HG03439 (cell line): ENCODE measurements around the gene STAU1.
A peak's percentile ranks its signal among the peaks of the same experiment; 100 is the strongest.
"Not testable (repeated sequence)": the region's sequence is repeated elsewhere in the genome, so short reads cannot be mapped to it uniquely, and the experiment has no call there.

Source experiments
- ATAC-seq: cut with Tn5 transposase; IDR thresholded peaks from one replicate; pipeline ENCODE4 v1.9.1; 2021; ENCODE audit warnings: mild to moderate bottlenecking, moderate library complexity; ENCODE audit not compliant: unreplicated experiment

Gene STAU1

GRCh38 chr20:49203746-49204145, 15.6 kb upstream of the STAU1 start:
- ATAC-seq: no peak

GRCh38 chr20:49203011-49203410, 14.9 kb upstream of the STAU1 start:
- ATAC-seq: no peak

DNA sequence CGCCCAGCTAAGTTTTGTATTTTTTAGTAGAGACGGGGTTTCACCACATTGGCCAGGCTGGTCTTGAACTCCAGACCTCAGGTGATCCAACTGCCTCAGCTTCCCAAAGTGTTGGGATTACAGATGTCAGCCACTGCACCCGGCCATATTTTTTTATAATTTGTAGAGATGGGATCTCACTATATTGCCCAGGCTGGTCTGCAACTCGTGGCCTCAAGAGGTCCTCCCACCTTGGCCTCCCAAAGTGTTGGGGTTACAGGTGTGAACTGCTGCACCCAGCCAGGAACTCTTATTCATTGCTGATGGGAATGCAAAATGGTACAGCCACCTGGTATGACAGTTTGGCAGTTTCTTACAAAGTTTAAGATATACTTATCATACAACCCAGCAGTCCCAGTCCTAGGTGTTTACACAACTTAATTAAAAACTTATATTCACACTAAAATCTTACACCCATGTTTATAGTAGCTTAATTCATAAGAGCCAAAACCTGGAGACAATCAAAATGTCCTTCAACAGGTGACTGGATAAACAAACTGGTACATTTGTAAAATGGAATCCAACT, 11.7 kb upstream of the STAU1 start:
- ATAC-seq: no peak

GRCh38 chr20:49192944-49193518, 4.9 kb upstream of the STAU1 start:
- ATAC-seq: not testable (repeated sequence)

DNA sequence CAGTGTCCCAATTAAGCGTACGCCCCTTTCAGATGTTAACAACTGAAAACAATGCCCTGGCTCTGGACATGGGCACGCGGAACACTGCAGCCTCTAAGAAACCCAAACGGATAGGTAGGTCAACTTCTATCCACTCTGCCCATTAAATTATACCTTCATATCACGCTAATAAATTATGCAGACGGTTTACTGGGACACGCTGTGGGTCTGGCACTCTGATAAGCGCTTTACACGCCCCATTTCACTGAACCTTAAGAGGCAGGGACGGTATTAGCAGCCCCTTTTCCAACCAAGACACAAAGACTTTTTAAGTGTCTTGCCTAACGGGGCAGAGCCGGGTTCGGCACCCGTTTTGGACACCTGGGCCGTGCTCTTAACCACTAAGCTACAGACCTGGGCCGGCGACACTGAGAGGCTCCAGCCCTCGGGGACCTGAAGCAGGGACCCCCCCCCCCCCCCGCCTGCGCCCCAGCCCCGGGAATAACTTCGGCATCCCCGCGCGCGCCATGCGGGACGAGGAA, 744 bp downstream of the STAU1 start:
- ATAC-seq: peak; percentile 15

DNA sequence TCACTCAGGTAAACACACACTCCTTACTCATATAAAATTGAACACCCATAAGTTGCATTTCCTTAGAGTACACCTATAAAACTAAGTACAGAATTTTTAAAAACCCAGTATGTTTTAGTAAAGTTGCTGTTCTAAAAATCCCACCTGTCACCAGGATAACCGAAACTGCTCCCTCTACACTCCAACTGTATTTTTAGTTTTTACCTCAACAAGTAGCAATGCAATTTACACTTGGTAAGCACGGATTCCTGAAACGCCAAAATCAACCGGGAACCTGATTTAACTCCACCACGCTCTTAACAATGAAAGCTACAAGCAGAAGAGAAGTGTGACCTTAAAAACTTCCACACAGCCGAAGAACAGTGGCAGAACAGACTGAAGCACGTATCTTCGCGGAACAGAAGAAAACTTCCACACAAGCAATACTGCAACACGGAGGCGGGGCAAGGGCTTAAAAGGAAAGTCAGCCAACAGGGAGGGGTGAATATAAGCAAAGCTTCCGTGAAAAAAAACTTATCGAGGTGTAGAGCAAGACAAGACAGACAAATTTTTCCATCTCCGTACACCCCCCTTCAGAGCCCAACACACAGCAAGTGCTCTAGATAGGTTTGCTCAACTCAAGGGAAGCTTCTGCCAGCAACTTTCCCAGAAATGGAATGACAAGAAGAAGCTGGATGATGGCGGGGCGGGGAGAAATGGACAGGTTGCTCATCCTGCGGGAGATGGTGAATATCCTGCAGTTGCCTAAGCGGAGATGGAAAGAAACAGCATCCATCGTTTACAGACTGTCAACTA, 1.4 kb downstream of the STAU1 start:
- ATAC-seq: no peak

DNA sequence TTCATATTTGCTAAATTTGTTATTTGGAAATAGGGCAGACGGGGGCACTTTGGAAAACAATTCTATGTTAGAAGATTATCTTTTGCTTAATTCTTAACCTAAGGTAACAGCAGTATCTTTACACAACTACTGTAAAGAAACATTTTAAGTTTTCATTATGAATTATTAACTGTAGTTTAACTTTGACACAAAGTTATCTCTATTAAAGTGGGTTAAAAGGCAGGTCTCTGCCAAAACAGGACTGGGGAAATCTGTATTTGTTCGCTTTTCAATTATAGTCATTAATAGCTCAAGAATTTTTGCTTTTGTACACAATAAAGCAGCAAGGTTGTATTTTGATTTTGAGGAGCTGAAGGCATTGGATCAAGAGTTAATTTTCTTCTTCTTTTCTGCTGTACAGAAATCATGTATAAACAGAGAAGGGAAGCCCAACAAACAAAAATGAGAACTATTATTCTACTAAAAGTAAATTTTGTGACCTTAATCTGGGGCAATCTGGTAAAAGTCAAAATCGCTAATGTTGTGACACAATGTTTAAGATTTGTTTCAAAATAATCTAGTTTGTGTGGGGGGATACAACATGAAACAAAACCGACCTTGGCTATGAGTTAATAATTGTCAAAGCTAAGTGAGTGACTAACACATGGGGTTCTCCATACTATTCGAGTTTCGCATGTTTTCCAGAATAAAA, 2.9 kb downstream of the STAU1 start:
- ATAC-seq: no peak

DNA sequence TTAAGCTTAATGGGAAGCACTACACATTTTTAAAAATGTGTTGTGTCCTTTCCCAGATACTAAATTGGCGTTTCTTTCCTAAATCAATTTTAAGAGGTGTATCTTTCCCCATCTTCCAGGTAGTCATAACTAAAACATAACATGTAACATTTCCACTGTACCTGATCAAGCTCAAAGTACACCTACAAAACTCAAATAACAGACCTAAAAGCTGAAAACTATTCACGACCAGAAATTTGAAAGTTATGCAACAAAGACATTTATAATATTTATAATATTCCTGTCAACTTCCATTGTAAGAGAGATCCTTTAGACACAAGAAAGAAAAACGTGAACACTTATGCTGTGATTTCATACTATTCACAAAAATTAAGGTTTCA, 3.5 kb downstream of the STAU1 start:
- no peak for ATAC-seq

DNA sequence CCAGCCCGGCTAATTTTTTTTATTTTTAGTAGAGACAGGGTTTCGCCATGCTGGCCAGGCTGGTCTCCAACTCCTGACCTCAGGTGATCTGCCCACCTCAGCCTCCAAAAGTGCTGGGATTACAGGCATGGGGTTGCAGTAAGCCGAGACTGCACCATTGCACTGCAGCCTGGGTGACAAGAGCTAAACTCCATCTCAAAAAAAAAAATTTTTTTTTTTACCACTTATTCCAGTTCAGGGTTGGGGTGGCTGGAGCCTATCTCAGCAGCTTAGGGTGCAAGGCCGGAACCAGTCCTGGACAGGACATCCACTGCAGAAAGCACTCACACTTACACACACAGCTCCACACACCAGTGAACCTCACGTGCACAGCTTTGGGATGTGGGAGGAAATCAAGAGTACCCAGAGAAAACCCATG, 4.0 kb downstream of the STAU1 start:
- ATAC-seq: not testable (repeated sequence)

GRCh38 chr20:49183444-49183843, 4.7 kb downstream of the STAU1 start:
- no peak for ATAC-seq

- ATAC-seq: no peak
These were observed 6.8 kb downstream of the STAU1 start for GRCh38 chr20:49181265-49181877.

DNA sequence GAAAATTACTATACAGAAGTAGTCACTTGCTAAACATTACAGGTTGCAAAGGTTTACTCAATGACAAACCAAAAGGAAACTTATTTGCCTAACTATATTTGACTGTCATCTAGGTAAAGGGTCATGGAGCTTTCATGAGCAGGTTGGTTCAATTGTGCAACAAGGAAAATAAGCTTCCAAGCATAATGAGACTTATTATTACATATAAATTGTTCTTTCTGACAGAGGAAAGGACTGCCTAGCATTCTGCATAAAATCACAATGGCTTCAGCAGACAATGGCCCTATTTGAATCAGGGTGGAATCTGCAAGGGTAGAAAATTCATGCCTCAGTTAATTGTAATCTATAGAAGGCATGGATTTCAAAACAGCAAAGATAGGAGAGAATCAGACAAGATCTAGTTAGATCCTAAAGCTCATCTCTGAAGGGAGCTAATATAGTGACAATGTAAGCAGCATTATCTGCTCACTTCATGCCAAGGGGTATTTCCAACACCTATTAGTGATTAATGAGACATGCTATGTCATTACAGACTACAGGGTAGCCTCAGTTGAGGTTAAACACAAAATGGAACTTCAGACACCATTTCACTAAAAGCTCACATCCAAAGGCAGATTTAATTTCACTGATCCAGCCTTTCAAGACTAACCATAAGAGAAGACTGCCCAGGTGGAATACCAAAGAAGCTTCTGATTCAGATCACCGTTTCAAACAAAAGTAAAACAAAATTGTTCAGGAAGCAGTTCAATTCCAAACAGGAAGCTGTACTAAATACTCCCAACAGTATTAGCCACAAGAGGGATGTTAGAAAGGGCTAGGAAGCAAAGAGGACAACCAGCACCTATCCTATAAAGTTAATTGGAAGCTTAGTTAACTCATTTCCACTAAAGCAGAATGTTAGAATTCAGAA, 8.5 kb downstream of the STAU1 start:
- no peak for ATAC-seq

GRCh38 chr20:49174183-49174582, 14.0 kb downstream of the STAU1 start:
- no peak for ATAC-seq

DNA sequence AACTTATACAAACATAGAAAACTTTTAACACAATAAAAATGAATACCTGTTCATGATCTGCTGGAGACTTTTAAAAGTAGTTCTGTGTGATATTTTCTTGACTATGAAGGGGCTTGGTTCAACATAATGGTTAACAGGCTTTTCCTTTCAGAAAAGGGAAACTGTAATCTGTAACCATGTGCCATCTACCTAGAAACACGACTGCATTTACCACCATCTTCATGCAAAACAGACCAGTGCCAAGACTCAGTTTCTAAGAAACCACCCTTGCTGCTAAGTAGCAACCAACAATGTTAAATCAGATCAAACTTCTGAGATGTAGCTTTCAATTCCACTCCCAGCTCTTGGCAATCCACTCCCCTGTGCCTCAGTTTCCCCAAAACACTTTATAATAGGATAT, 15.7 kb downstream of the STAU1 start:
- no peak for ATAC-seq

DNA sequence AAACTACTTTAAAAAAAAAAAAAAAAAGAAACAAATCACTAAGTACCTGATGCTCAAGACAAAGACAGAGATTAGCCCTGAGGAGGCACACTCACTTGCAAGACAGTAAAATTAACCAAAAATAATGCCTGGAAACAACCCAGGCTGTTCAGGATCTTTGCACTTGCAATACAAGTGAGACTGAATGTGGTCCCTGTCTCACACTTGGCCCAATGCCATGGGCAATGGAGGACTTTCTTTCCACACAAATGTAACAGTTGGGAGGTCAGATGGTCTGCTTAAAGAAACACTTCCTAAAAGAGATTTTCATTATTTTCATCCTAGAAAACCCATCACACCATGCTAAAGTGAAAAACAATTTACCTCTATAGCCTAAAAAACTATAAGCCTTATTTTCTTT, 16.2 kb downstream of the STAU1 start:
- no peak for ATAC-seq

DNA sequence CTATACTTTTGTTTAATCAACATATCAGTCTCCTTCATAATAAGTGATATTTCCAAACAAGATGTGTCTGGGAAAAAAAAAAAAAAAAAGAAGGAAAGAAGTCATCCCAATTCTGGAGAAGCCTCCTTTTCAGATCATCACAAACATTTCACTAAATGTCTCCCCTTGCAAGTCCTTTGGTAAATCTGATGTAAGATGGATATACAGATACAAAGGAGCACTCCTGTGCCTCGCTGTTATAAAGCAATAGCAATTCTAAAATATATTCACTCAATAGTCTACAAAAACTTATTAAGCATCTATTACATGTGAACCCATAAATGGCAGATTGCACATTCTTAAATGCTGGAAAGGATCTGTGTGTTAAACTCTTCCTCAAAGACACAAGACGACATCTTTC, 17.4 kb downstream of the STAU1 start:
- ATAC-seq: no peak

DNA sequence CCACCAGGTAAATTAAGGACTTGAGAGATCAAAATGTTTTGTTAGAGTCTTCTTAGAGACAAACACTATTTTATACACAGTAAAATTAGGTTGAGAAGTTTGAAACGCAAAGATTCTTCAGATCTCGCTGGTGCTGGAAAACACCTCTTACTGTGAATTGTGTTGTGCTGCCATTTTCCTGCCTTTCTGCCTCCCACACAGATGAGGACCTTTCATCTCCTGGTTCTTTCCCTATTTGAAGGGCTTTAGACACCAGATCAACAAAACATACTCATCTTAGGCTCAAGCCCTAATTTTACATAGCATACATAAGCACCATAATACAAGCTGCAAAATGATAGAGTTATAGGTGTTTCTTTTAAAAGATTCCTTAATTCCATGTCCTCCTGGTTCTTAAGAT, 18.6 kb downstream of the STAU1 start:
- ATAC-seq: no peak

- ATAC-seq: not testable (repeated sequence)
These were observed 19.3 kb downstream of the STAU1 start for GRCh38 chr20:49168864-49169263.

- no peak for ATAC-seq
These were observed 20.2 kb downstream of the STAU1 start for GRCh38 chr20:49167811-49168507.
